GM23338 (cell line): Measurements from ENCODE around the gene SOX3. TPM values are rescaled to one million over a fixed set of nuclear protein-coding genes. Genes with fewer than 3 reads are reported as not detected.

Experiments used
- ATAC-seq: fragments of 200-7000 bp; cut with Tn5 transposase; 3 replicates; pipeline ENCODE4 v1.9.1; 2020
- DNase-seq: peaks from one replicate; pipeline ENCODE4 v3.0.0-alpha.2; 2015; ENCODE audit warnings: low spot score
- H2AFZ ChIP-seq: fragments of 200-600 bp; sonication (generic); 2 replicates; pipeline ENCODE4 v1.8.0; 2016; ENCODE audit warnings: antibody characterized with exemption, mild to moderate bottlenecking, moderate library complexity
- H3F3A ChIP-seq: fragments of 200-600 bp; sonication (generic); replicated peaks from 2 replicates; pipeline ENCODE4 v1.8.0; 2017; ENCODE audit warnings: antibody characterized with exemption, mixed run types, low read depth
- H3K27ac ChIP-seq: fragments of 200-600 bp; sonication (generic); 2 replicates; pipeline ENCODE4 v1.6.1; 2016; ENCODE audit warnings: low read depth
- H3K27me3 ChIP-seq: fragments of 200-600 bp; sonication (generic); 2 replicates; pipeline ENCODE4 v1.8.0; 2016; ENCODE audit warnings: mild to moderate bottlenecking, mixed run types, moderate library complexity; ENCODE audit not compliant: insufficient read depth
- H3K36me3 ChIP-seq: fragments of 200-600 bp; sonication (generic); 2 replicates; pipeline ENCODE4 v1.8.0; 2016; ENCODE audit warnings: mild to moderate bottlenecking; ENCODE audit not compliant: insufficient read depth
- H3K4me1 ChIP-seq: fragments of 200-600 bp; sonication (generic); 2 replicates; pipeline ENCODE4 v1.8.0; 2016; ENCODE audit warnings: mild to moderate bottlenecking, moderate library complexity; ENCODE audit not compliant: insufficient read depth
- H3K4me2 ChIP-seq: fragments of 200-600 bp; sonication (generic); 2 replicates; pipeline ENCODE4 v1.7.1; 2017; ENCODE audit warnings: mixed run types
- H3K4me3 ChIP-seq: fragments of 200-600 bp; sonication (generic); 2 replicates; pipeline ENCODE4 v1.6.1; 2016; ENCODE audit warnings: mixed run types
- H3K79me2 ChIP-seq: fragments of 200-600 bp; sonication (generic); replicated peaks from 2 replicates; pipeline ENCODE4 v1.8.0; 2017; ENCODE audit warnings: mild to moderate bottlenecking; ENCODE audit not compliant: insufficient read depth
- H3K9me2 ChIP-seq: fragments of 200-600 bp; sonication (generic); 2 replicates; pipeline ENCODE4 v1.8.0; 2017; ENCODE audit not compliant: insufficient read depth
- H4K20me1 ChIP-seq: fragments of 200-600 bp; sonication (generic); replicated peaks from 2 replicates; pipeline ENCODE4 v1.8.0; 2017; ENCODE audit warnings: mild to moderate bottlenecking; ENCODE audit not compliant: insufficient read depth
- H3K27ac Mint-ChIP-seq: 2 replicates; pipeline ENCODE4 v1.8.0; 2020; ENCODE audit warnings: inconsistent platforms, mild to moderate bottlenecking, moderate library complexity, mixed read lengths
- H3K27me3 Mint-ChIP-seq: 3 replicates; pipeline ENCODE4 v1.8.0; 2022; ENCODE audit warnings: low read depth, mild to moderate bottlenecking, moderate library complexity, mixed read lengths, inconsistent platforms; ENCODE audit not compliant: insufficient read depth, poor library complexity
- H3K36me3 Mint-ChIP-seq: 3 replicates; pipeline ENCODE4 v1.8.0; 2021; ENCODE audit warnings: low read depth, mild to moderate bottlenecking, inconsistent platforms, moderate library complexity, mixed read lengths
- H3K4me1 Mint-ChIP-seq: 3 replicates; pipeline ENCODE4 v1.8.0; 2020; ENCODE audit warnings: mild to moderate bottlenecking, inconsistent platforms, mixed read lengths
- H3K4me3 Mint-ChIP-seq: 3 replicates; pipeline ENCODE4 v1.8.0; 2021; ENCODE audit warnings: moderate library complexity, mild to moderate bottlenecking, inconsistent platforms, mixed read lengths
- H3K9me3 Mint-ChIP-seq: 3 replicates; pipeline ENCODE4 v1.8.0; 2020; ENCODE audit warnings: moderate library complexity, mild to moderate bottlenecking, inconsistent platforms, mixed read lengths
- CREB1 ChIP-seq: fragments of 250-450 bp; sonication (Bioruptor Pico); IDR thresholded peaks from 2 replicates; pipeline ENCODE4 v1.5.0; 2020; ENCODE audit warnings: low read depth, mild to moderate bottlenecking, moderate library complexity
- CTCF ChIP-seq, 2 experiments: fragments of 200-600 bp in 1 of 2; sonication (generic) in 1 of 2; conservative IDR thresholded peaks; 2 replicates each; pipeline versions ENCODE4 v1.5.1 to v1.6.1; 2016 to 2017; ENCODE audit warnings: antibody characterized with exemption in 2 of 2, low read depth in 2 of 2, mild to moderate bottlenecking in 2 of 2, moderate library complexity in 1 of 2
- EZH2 ChIP-seq: fragments of 200-600 bp; sonication (generic); IDR thresholded peaks from one replicate; pipeline ENCODE4 v1.8.0; 2017; ENCODE audit warnings: antibody characterized with exemption, mild to moderate bottlenecking, low read depth; ENCODE audit not compliant: unreplicated experiment
- STAT1 ChIP-seq: IDR thresholded peaks from one replicate; pipeline ENCODE4 v1.6.1; 2016; ENCODE audit warnings: antibody characterized with exemption; ENCODE audit not compliant: unreplicated experiment
- ZNF331 ChIP-seq: fragments of 250-450 bp; sonication (Bioruptor Pico); IDR thresholded peaks from 2 replicates; pipeline ENCODE4 v1.5.0; 2020; ENCODE audit warnings: low read depth, mild to moderate bottlenecking, moderate library complexity
- polyA plus RNA-seq: library from polyadenylated mRNA; unstranded; fragments of >200 nt; fragmentation: Nextera tagmentation; extraction: Ambion mirVana; gene quantifications from 2 replicates; pipeline ENCODE4 v1.2.1, GENCODE V29; 2016
- total RNA-seq: library from RNA; depleted of rRNA; stranded (reverse); fragments of >200 nt; shearing (Covaris generic); gene quantifications from 2 replicates; pipeline ENCODE4 v1.2.3, GENCODE V29; 2014

Gene SOX3
- total and polyA plus RNA-seq, 2 experiments from 2014 or later: 9.8 to 23.3 TPM

GRCh38 chrX:140507982-140508305 lies 3.1 kb upstream of the SOX3 start:
- H3K36me3 Mint-ChIP-seq: peaks cover 4% of the 10 kb centered on the region; the same call in 1 of the 3 replicates
- H3K9me2 ChIP-seq: no peaks in the 10 kb centered on the region
- H3F3A ChIP-seq: no peaks in the 10 kb centered on the region
- TF ChIP-seq CTCF (conservative IDR thresholded peaks at IDR 0.05; ENCODE audit: low read depth in 2 of 2) (peak; percentile 54 to 86), ZNF331 (no peak)
- H3K9me3 Mint-ChIP-seq: no peaks in the 10 kb centered on the region; the same call in 2 of the 3 replicates
- H3K4me2 ChIP-seq: peak overlapping the region; percentile 85
- peak overlapping the region; percentile 38; the same call in 1 of the 2 replicates for H2AFZ ChIP-seq
- H3K4me1 ChIP-seq: peaks cover 10% of the 10 kb centered on the region
- peak overlapping the region; percentile 62 for H3K4me3 ChIP-seq
- peak overlapping the region; percentile 70 for H3K4me3 Mint-ChIP-seq
- H3K27me3 Mint-ChIP-seq: peaks cover 66% of the 10 kb centered on the region
- peaks cover 23% of the 10 kb centered on the region; the same call in 2 of the 3 replicates for H3K4me1 Mint-ChIP-seq
- H3K27ac Mint-ChIP-seq: no peak overlapping the region
- no peaks in the 10 kb centered on the region for H3K36me3 ChIP-seq
- peak; percentile 90 for DNase-seq
- peak; percentile 51 for ATAC-seq
- H3K27ac ChIP-seq: no peak overlapping the region
- H3K27me3 ChIP-seq: peaks cover 89% of the 10 kb centered on the region
- H3K79me2 ChIP-seq: no peaks in the 10 kb centered on the region
- no peaks in the 10 kb centered on the region for H4K20me1 ChIP-seq

- peak overlapping the region; percentile 38; the same call in 1 of the 2 replicates for H2AFZ ChIP-seq
- Mint-ChIP-seq H3K4me1 (peaks cover 23% of the 10 kb centered on the region; the same call in 2 of the 3 replicates), H3K27me3 (peaks cover 72% of the 10 kb centered on the region), H3K36me3 (peaks cover 6% of the 10 kb centered on the region; the same call in 1 of the 3 replicates), H3K27ac (no peak overlapping the region), H3K9me3 (no peaks in the 10 kb centered on the region; the same call in 2 of the 3 replicates), H3K4me3 (peak overlapping the region; percentile 70)
- no peak overlapping the region for H3K27ac ChIP-seq
- peak overlapping the region; percentile 85 for H3K4me2 ChIP-seq
- H3F3A ChIP-seq: no peaks in the 10 kb centered on the region
- H3K36me3 ChIP-seq: no peaks in the 10 kb centered on the region
- H3K79me2 ChIP-seq: no peaks in the 10 kb centered on the region
- peak overlapping the region; percentile 62 for H3K4me3 ChIP-seq
- H3K4me1 ChIP-seq: peaks cover 10% of the 10 kb centered on the region
- H4K20me1 ChIP-seq: no peaks in the 10 kb centered on the region
- TF ChIP-seq CREB1: no peak
- TF ChIP-seq EZH2: peak; percentile 34
- H3K27me3 ChIP-seq: peaks cover 90% of the 10 kb centered on the region
- DNase-seq (no peak), ATAC-seq (no peak; the same call in 2 of the 3 replicates)
- H3K9me2 ChIP-seq: no peaks in the 10 kb centered on the region
Observed at GRCh38 chrX:140507223-140507981, 2.5 kb upstream of the SOX3 start.

- H3K27me3 ChIP-seq: peaks cover 89% of the 10 kb centered on the region
- Mint-ChIP-seq H3K4me1 (peaks cover 27% of the 10 kb centered on the region), H3K27me3 (peaks cover 72% of the 10 kb centered on the region), H3K36me3 (peaks cover 6% of the 10 kb centered on the region; the same call in 1 of the 3 replicates), H3K9me3 (no peaks in the 10 kb centered on the region; the same call in 2 of the 3 replicates), H3K27ac (no peak overlapping the region), H3K4me3 (peak overlapping the region; percentile 76)
- H2AFZ ChIP-seq: peak overlapping the region; percentile 76; the same call in 1 of the 2 replicates
- no peaks in the 10 kb centered on the region for H3K9me2 ChIP-seq
- ATAC-seq (peak; percentile 2; the same call in 2 of the 3 replicates), DNase-seq (peak; percentile 65)
- H3K4me1 ChIP-seq: peaks cover 5% of the 10 kb centered on the region; the same call in 1 of the 2 replicates
- no peaks in the 10 kb centered on the region for H3K36me3 ChIP-seq
- H3K79me2 ChIP-seq: no peaks in the 10 kb centered on the region
- H3K4me3 ChIP-seq: peak overlapping the region; percentile 62
- no peaks in the 10 kb centered on the region for H4K20me1 ChIP-seq
- TF ChIP-seq STAT1 (no peak), EZH2 (peak; percentile 62)
- H3F3A ChIP-seq: no peaks in the 10 kb centered on the region
- no peak overlapping the region for H3K27ac ChIP-seq
- peak overlapping the region; percentile 85 for H3K4me2 ChIP-seq
Observed at GRCh38 chrX:140505421-140506337, 810 bp upstream of the SOX3 start.
